HepG2 (cell line): ENCODE results near the gene EGFL8. TPM values are rescaled to one million over a fixed set of nuclear protein-coding genes. Genes with fewer than 3 reads are reported as not detected.
A peak's percentile ranks its signal among the peaks of the same experiment; 100 is the strongest.

Experiments used
- CBFB ChIP-seq: sonication (generic); formaldehyde crosslinking; IDR thresholded peaks from 2 replicates; pipeline ENCODE4 v1.4.0; 2020; ENCODE audit warnings: missing genetic modification reagents
- CCAR2 ChIP-seq: fragments of 200-400 bp; formaldehyde crosslinking; optimal IDR thresholded peaks from 2 replicates; pipeline ENCODE3; 2018; ENCODE audit warnings: low read depth, mild to moderate bottlenecking, low read length, moderate library complexity
- FOXK2 ChIP-seq: fragments of 450-650 bp; IDR thresholded peaks from 2 replicates; pipeline ENCODE4 v1.6.1; 2016
- IRF2 ChIP-seq: IDR thresholded peaks from 2 replicates; pipeline ENCODE4 v1.6.1; 2018; ENCODE audit warnings: missing genetic modification reagents, missing compliant biosample characterization
- KAT8 ChIP-seq: IDR thresholded peaks from 2 replicates; pipeline ENCODE4 v1.6.1; 2016; ENCODE audit warnings: missing genetic modification reagents, missing compliant biosample characterization
- TEAD3 ChIP-seq: optimal IDR thresholded peaks from 2 replicates; pipeline ENCODE3; 2016; ENCODE audit warnings: borderline replicate concordance
- ZBTB3 ChIP-seq: sonication (generic); formaldehyde crosslinking; IDR thresholded peaks from 2 replicates; pipeline ENCODE4 v1.4.0; 2020; ENCODE audit warnings: low read depth, mild to moderate bottlenecking, moderate library complexity, missing genetic modification reagents, borderline replicate concordance
- ZMAT3 ChIP-seq: sonication (generic); formaldehyde crosslinking; conservative IDR thresholded peaks from 2 replicates; pipeline ENCODE4 v1.7.0; 2021; ENCODE audit warnings: missing genetic modification reagents
- ZNF773 ChIP-seq: sonication (generic); formaldehyde crosslinking; IDR thresholded peaks from 2 replicates; pipeline ENCODE4 v1.4.0; 2020; ENCODE audit warnings: missing genetic modification reagents, borderline replicate concordance
- polyA plus RNA-seq, 8 experiments: library from polyadenylated mRNA; depleted of rRNA in 3 of 8; stranded (reverse) in 7 of 8; unstranded in 1 of 8; fragments of >200 nt; fragmentation: Illumina TruSeq in 4 of 8; extraction: Trizol in 4 of 8; gene quantifications; 2 replicates each; pipeline versions ENCODE4 v1.2.1 to v1.2.3, GENCODE V29; 2011 to 2016; ENCODE audit warnings: low read depth in 4 of 8, missing spikeins in 1 of 8, mixed read lengths in 1 of 8; ENCODE audit not compliant: insufficient read depth in 1 of 8
- total RNA-seq, 5 experiments: library from RNA; depleted of rRNA; stranded (reverse); fragments of >200 nt; fragmentation: Illumina TruSeq; extraction: Trizol; gene quantifications; 2 replicates each; pipeline ENCODE4 v1.2.3, GENCODE V29; 2016; ENCODE audit warnings: low read depth in 1 of 5
- TF ChIP-seq, protein P1 (sequence below): IDR thresholded peaks from 2 replicates; pipeline ENCODE4 v1.6.1; 2016; ENCODE audit warnings: control low read depth
- TF ChIP-seq, protein P2 (sequence below): sonication (generic); formaldehyde crosslinking; IDR thresholded peaks from 2 replicates; pipeline ENCODE4; 2020; ENCODE audit warnings: missing genetic modification reagents, mild to moderate bottlenecking, borderline replicate concordance
- TF ChIP-seq, protein P3 (sequence below), 2 experiments: sonication (generic) in 1 of 2; formaldehyde crosslinking in 1 of 2; IDR thresholded peaks; 2 replicates each; pipeline versions ENCODE4 v1.6.1 to v1.9.0; 2014 to 2022; ENCODE audit warnings: antibody characterized with exemption in 1 of 2, borderline replicate concordance in 1 of 2, inconsistent platforms in 1 of 2, low read depth in 1 of 2, missing genetic modification reagents in 1 of 2
- TF ChIP-seq, protein P4 (sequence below): sonication (generic); formaldehyde crosslinking; IDR thresholded peaks from 2 replicates; pipeline ENCODE4 v1.4.0; 2020; ENCODE audit warnings: missing genetic modification reagents
- TF ChIP-seq, protein P5 (sequence below): sonication (generic); formaldehyde crosslinking; IDR thresholded peaks from 2 replicates; pipeline ENCODE4 v1.5.0; 2020; ENCODE audit warnings: mild to moderate bottlenecking, missing genetic modification reagents, moderate library complexity

Gene EGFL8
- total and polyA plus RNA-seq, 2 of the 13 experiments (the other 11 are each of a cell fraction or from before 2014, with no cell fraction given) = 10.0 to 11.5 TPM

DNA sequence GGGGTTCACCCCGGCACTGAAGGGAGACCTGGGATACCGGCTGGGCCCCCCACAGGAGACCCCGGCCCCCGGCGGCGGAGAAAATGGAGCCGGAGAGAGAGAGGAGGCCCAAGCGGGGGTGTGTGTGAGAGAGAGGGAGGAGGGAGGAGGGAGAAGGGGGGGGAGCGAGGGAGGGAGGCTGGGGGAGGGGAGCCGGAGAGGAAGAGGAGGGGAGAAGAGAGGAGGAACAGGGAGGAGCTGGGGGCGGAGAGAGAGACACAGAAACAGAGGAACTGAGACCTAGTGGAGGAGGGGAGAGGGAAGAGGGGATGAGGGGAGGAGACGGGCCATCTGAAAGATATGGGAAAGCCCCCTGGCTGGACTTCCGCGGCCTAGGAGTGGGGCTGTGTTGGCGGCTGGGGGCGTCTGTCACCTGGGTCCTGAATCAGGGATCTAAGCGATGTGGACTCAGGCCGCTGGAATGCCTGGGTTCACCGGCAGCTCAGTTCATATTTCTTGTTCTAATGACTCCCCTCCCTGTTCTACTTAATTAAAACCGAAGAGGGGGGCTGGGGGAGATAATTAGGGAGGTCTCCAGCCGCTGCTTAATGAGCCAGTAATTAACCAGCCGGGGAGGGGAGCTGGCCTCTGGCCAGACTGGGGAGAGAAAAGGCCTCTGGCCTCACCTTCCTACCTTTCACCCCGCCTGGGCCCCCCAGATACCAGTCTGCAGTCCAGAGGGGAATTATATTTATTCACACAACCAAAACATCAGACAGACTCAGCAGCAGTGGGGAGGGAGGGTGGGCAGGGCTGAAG, 25.9 kb downstream of the EGFL8 start, which contains the start of gene PBX2 (continued):
- TF ChIP-seq, protein P1, sequence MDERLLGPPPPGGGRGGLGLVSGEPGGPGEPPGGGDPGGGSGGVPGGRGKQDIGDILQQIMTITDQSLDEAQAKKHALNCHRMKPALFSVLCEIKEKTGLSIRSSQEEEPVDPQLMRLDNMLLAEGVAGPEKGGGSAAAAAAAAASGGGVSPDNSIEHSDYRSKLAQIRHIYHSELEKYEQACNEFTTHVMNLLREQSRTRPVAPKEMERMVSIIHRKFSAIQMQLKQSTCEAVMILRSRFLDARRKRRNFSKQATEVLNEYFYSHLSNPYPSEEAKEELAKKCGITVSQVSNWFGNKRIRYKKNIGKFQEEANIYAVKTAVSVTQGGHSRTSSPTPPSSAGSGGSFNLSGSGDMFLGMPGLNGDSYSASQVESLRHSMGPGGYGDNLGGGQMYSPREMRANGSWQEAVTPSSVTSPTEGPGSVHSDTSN (CRISPR knock-in tag) = no peak
- TF ChIP-seq, protein P2, sequence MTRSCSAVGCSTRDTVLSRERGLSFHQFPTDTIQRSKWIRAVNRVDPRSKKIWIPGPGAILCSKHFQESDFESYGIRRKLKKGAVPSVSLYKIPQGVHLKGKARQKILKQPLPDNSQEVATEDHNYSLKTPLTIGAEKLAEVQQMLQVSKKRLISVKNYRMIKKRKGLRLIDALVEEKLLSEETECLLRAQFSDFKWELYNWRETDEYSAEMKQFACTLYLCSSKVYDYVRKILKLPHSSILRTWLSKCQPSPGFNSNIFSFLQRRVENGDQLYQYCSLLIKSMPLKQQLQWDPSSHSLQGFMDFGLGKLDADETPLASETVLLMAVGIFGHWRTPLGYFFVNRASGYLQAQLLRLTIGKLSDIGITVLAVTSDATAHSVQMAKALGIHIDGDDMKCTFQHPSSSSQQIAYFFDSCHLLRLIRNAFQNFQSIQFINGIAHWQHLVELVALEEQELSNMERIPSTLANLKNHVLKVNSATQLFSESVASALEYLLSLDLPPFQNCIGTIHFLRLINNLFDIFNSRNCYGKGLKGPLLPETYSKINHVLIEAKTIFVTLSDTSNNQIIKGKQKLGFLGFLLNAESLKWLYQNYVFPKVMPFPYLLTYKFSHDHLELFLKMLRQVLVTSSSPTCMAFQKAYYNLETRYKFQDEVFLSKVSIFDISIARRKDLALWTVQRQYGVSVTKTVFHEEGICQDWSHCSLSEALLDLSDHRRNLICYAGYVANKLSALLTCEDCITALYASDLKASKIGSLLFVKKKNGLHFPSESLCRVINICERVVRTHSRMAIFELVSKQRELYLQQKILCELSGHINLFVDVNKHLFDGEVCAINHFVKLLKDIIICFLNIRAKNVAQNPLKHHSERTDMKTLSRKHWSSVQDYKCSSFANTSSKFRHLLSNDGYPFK (CRISPR knock-in tag) = peak; percentile 30; the same call in 1 of the 2 replicates
- TF ChIP-seq, protein P3, sequence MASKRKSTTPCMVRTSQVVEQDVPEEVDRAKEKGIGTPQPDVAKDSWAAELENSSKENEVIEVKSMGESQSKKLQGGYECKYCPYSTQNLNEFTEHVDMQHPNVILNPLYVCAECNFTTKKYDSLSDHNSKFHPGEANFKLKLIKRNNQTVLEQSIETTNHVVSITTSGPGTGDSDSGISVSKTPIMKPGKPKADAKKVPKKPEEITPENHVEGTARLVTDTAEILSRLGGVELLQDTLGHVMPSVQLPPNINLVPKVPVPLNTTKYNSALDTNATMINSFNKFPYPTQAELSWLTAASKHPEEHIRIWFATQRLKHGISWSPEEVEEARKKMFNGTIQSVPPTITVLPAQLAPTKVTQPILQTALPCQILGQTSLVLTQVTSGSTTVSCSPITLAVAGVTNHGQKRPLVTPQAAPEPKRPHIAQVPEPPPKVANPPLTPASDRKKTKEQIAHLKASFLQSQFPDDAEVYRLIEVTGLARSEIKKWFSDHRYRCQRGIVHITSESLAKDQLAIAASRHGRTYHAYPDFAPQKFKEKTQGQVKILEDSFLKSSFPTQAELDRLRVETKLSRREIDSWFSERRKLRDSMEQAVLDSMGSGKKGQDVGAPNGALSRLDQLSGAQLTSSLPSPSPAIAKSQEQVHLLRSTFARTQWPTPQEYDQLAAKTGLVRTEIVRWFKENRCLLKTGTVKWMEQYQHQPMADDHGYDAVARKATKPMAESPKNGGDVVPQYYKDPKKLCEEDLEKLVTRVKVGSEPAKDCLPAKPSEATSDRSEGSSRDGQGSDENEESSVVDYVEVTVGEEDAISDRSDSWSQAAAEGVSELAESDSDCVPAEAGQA (IDR thresholded peaks at IDR 0.05; ENCODE audit: low read depth) = no peak
- TF ChIP-seq, protein P3 (CRISPR knock-in tag; IDR thresholded peaks at IDR 0.05; ENCODE audit: borderline replicate concordance) = no peak
- TF ChIP-seq ZMAT3 (CRISPR knock-in tag) (0 out of 2 replicates have a peak, but pooled peaks have one; percentile 47), IRF2 (CRISPR knock-in tag) (0 out of 2 replicates have a peak, but pooled peaks have one; percentile 1), KAT8 (CRISPR knock-in tag) (peak; percentile 51; the same call in 1 of the 2 replicates), CBFB (0 out of 2 replicates have a peak, but pooled peaks have one; percentile 47), FOXK2 (0 out of 2 replicates have a peak, but pooled peaks have one; percentile 26), ZBTB3 (no peak), CCAR2 (peak; percentile 66), ZNF773 (CRISPR knock-in tag) (no peak), TEAD3 (CRISPR knock-in tag) (peak; percentile 48)
- TF ChIP-seq, protein P4, sequence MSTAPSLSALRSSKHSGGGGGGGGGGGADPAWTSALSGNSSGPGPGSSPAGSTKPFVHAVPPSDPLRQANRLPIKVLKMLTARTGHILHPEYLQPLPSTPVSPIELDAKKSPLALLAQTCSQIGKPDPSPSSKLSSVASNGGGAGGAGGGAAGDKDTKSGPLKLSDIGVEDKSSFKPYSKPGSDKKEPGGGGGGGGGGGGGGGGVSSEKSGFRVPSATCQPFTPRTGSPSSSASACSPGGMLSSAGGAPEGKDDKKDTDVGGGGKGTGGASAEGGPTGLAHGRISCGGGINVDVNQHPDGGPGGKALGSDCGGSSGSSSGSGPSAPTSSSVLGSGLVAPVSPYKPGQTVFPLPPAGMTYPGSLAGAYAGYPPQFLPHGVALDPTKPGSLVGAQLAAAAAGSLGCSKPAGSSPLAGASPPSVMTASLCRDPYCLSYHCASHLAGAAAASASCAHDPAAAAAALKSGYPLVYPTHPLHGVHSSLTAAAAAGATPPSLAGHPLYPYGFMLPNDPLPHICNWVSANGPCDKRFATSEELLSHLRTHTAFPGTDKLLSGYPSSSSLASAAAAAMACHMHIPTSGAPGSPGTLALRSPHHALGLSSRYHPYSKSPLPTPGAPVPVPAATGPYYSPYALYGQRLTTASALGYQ (CRISPR knock-in tag) = no peak
- TF ChIP-seq, protein P5, sequence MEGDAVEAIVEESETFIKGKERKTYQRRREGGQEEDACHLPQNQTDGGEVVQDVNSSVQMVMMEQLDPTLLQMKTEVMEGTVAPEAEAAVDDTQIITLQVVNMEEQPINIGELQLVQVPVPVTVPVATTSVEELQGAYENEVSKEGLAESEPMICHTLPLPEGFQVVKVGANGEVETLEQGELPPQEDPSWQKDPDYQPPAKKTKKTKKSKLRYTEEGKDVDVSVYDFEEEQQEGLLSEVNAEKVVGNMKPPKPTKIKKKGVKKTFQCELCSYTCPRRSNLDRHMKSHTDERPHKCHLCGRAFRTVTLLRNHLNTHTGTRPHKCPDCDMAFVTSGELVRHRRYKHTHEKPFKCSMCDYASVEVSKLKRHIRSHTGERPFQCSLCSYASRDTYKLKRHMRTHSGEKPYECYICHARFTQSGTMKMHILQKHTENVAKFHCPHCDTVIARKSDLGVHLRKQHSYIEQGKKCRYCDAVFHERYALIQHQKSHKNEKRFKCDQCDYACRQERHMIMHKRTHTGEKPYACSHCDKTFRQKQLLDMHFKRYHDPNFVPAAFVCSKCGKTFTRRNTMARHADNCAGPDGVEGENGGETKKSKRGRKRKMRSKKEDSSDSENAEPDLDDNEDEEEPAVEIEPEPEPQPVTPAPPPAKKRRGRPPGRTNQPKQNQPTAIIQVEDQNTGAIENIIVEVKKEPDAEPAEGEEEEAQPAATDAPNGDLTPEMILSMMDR (CRISPR knock-in tag) = peak; percentile 27; the same call in 1 of the 2 replicates
